ENCODE measurements around the gene METTL21A. TPM values are rescaled to one million over a fixed set of nuclear protein-coding genes. Genes with fewer than 3 reads are reported as not detected.

METTL21A gene
- total RNA-seq, 1 donor from 2014 or later, result 11.8 TPM

GRCh38 chr2:207599636-207600035, 25.6 kb downstream of the METTL21A start:
- Mint-ChIP-seq H3K27me3 (ENCODE audit: low read depth) (no peaks in the 10 kb centered on the region), H3K36me3 (ENCODE audit: low read depth) (peaks cover 9% of the 10 kb centered on the region), H3K27ac (ENCODE audit: unreplicated experiment) (no peak overlapping the region), H3K4me1 (ENCODE audit: low read depth) (peaks cover 11% of the 10 kb centered on the region), H3K4me3 (ENCODE audit: unreplicated experiment) (no peak overlapping the region), H3K9me3 (ENCODE audit: low read depth) (no peaks in the 10 kb centered on the region)
- no peak for DNase-seq (ENCODE audit: low spot score)
- TF ChIP-seq, protein P1, sequence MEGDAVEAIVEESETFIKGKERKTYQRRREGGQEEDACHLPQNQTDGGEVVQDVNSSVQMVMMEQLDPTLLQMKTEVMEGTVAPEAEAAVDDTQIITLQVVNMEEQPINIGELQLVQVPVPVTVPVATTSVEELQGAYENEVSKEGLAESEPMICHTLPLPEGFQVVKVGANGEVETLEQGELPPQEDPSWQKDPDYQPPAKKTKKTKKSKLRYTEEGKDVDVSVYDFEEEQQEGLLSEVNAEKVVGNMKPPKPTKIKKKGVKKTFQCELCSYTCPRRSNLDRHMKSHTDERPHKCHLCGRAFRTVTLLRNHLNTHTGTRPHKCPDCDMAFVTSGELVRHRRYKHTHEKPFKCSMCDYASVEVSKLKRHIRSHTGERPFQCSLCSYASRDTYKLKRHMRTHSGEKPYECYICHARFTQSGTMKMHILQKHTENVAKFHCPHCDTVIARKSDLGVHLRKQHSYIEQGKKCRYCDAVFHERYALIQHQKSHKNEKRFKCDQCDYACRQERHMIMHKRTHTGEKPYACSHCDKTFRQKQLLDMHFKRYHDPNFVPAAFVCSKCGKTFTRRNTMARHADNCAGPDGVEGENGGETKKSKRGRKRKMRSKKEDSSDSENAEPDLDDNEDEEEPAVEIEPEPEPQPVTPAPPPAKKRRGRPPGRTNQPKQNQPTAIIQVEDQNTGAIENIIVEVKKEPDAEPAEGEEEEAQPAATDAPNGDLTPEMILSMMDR (IDR thresholded peaks at IDR 0.05), result no peak

DNA sequence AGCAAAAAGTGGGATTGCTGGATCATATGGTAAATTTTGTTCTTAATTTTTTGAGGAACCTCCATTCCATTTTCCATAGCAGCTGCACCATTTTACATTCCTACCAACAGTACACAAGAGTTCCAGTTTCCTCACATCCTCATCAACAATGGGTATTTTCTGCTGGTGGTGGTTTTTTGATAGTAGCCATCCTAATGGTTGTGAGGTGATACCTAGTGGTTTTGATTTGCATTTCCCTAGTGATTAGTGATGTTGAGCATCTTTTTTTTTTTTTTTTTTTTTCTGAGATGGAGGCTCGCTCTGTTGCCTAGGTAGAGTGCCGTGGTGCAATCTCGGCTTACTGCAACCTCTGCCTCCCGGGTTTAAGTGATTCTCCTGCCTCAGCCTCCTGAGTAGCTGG, 30.5 kb downstream of the METTL21A start:
- peaks cover 4% of the 10 kb centered on the region for H3K4me1 Mint-ChIP-seq (ENCODE audit: low read depth)
- H3K27ac Mint-ChIP-seq (ENCODE audit: unreplicated experiment), result no peak overlapping the region
- no peak for DNase-seq (ENCODE audit: low spot score)
- TF ChIP-seq, protein P1 (IDR thresholded peaks at IDR 0.05), result no peak
- no peaks in the 10 kb centered on the region for H3K27me3 Mint-ChIP-seq (ENCODE audit: low read depth)
- no peak overlapping the region for H3K4me3 Mint-ChIP-seq (ENCODE audit: unreplicated experiment)
- peaks cover 23% of the 10 kb centered on the region for H3K36me3 Mint-ChIP-seq (ENCODE audit: low read depth)
- H3K9me3 Mint-ChIP-seq (ENCODE audit: low read depth), result peaks cover 13% of the 10 kb centered on the region

DNA sequence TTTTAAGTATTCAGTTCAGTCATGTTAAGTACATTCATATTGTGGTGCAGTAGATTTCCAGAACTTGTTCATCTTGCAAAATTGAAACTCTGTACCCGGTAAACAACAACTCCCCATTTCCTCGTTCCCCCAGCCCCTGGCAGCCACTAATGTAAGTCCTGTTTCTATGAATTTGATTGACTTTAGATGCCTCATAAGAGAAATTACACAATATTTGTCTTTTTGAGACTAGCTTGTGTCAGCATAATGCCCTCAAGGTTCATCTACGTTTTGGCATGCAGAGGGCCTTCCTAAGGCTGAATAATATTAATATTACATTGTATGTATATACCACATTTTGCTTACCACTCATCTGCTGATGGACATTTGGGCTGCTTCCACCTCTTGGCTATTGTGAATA, 30.9 kb downstream of the METTL21A start:
- TF ChIP-seq, protein P1 (IDR thresholded peaks at IDR 0.05), result no peak
- H3K27me3 Mint-ChIP-seq (ENCODE audit: low read depth), result no peaks in the 10 kb centered on the region
- H3K4me1 Mint-ChIP-seq (ENCODE audit: low read depth), result no peaks in the 10 kb centered on the region
- no peak for DNase-seq (ENCODE audit: low spot score)
- H3K27ac Mint-ChIP-seq (ENCODE audit: unreplicated experiment), result no peak overlapping the region
- peaks cover 28% of the 10 kb centered on the region for H3K36me3 Mint-ChIP-seq (ENCODE audit: low read depth)
- peaks cover 13% of the 10 kb centered on the region for H3K9me3 Mint-ChIP-seq (ENCODE audit: low read depth)
- no peak overlapping the region for H3K4me3 Mint-ChIP-seq (ENCODE audit: unreplicated experiment)

DNA sequence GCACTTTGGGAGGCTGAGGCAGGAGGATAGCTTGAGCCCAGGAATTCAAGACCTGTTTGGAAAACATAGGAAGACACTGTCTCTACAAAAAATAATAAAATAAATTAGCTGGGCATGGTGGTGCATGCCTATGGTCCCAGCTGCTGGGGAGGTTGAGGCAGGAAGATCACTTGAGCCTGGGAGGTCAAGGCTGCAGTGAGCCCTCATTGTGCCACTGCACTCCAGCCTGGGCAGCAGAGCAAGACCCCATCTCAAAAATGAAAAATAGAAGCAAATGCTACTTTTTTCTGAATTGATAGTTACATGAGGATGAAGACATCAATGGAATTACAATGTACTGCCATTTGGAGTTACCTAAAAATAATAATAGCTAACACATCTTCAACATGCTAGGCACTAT, 31.9 kb downstream of the METTL21A start:
- Mint-ChIP-seq H3K4me1 (ENCODE audit: low read depth) (no peaks in the 10 kb centered on the region), H3K9me3 (ENCODE audit: low read depth) (peaks cover 13% of the 10 kb centered on the region), H3K27me3 (ENCODE audit: low read depth) (no peaks in the 10 kb centered on the region), H3K27ac (ENCODE audit: unreplicated experiment) (no peak overlapping the region), H3K36me3 (ENCODE audit: low read depth) (peaks cover 29% of the 10 kb centered on the region), H3K4me3 (ENCODE audit: unreplicated experiment) (no peak overlapping the region)
- DNase-seq (ENCODE audit: low spot score), result no peak
- TF ChIP-seq, protein P1 (IDR thresholded peaks at IDR 0.05), result no peak

GRCh38 chr2:207589143-207589542, 36.1 kb downstream of the METTL21A start:
- H3K36me3 Mint-ChIP-seq (ENCODE audit: low read depth), result peaks cover 40% of the 10 kb centered on the region
- no peaks in the 10 kb centered on the region for H3K4me1 Mint-ChIP-seq (ENCODE audit: low read depth)
- H3K9me3 Mint-ChIP-seq (ENCODE audit: low read depth), result peaks cover 13% of the 10 kb centered on the region
- DNase-seq (ENCODE audit: low spot score), result no peak
- H3K27me3 Mint-ChIP-seq (ENCODE audit: low read depth), result no peaks in the 10 kb centered on the region
- H3K27ac Mint-ChIP-seq (ENCODE audit: unreplicated experiment), result no peak overlapping the region
- TF ChIP-seq, protein P1 (IDR thresholded peaks at IDR 0.05), result no peak
- H3K4me3 Mint-ChIP-seq (ENCODE audit: unreplicated experiment), result no peak overlapping the region

Measured in chondrocyte (in vitro differentiated cells).